Brain microvascular endothelial cell (primary cell): ENCODE data around the gene PRKG1.
"Not testable (repeated sequence)": the region's sequence is repeated elsewhere in the genome, so short reads cannot be mapped to it uniquely, and the experiment has no call there.

ENCODE experiments used
- DNase-seq: peaks from one replicate; pipeline ENCODE4 v3.0.0-alpha.2; 2020
- H3K27ac ChIP-seq: fragments of 250-450 bp; sonication (Bioruptor Pico); 2 replicates; pipeline ENCODE4 v1.5.1; 2020; ENCODE audit warnings: mild to moderate bottlenecking, moderate library complexity
- H3K27me3 ChIP-seq: fragments of 250-450 bp; sonication (Bioruptor Pico); replicated peaks from 2 replicates; pipeline ENCODE4 v1.5.1; 2020; ENCODE audit warnings: mild to moderate bottlenecking
- H3K36me3 ChIP-seq: fragments of 250-450 bp; sonication (Bioruptor Pico); replicated peaks from 2 replicates; pipeline ENCODE4 v1.5.1; 2020; ENCODE audit warnings: mild to moderate bottlenecking
- H3K4me3 ChIP-seq: 2 replicates; pipeline ENCODE4 v1.5.1; 2011; ENCODE audit warnings: low read depth, mild to moderate bottlenecking, control low read depth, low read length, moderate library complexity
- CTCF ChIP-seq: IDR thresholded peaks from 2 replicates; pipeline ENCODE4 v1.5.1; 2011; ENCODE audit warnings: low read depth, mild to moderate bottlenecking, moderate library complexity, low read length, control low read depth, inconsistent platforms; ENCODE audit errors: missing control alignments
- in situ Hi-C: cut with HindIII; loops from 2 replicates; pipeline ENCODE4 v1.10.0; 2017; ENCODE audit warnings: low sequenced_read_pairs, low pct_ligation_motif_present

The PRKG1 gene

GRCh38 chr10:51687296-51687695 lies 613.0 kb downstream of the PRKG1 start:
- no peak for TF ChIP-seq CTCF
- Histone ChIP-seq H3K27me3 (no peaks in the 10 kb centered on the region), H3K27ac (no peak overlapping the region), H3K4me3 (no peak overlapping the region), H3K36me3 (no peaks in the 10 kb centered on the region)
- in situ Hi-C loops = no loop called here
- no peak for DNase-seq

GRCh38 chr10:51688826-51689225 lies 614.5 kb downstream of the PRKG1 start:
- H3K36me3 ChIP-seq, H3K4me3 ChIP-seq, DNase-seq, H3K27ac ChIP-seq, H3K27me3 ChIP-seq, in situ Hi-C loops: not testable (repeated sequence)

- no peak overlapping the region for H3K27ac ChIP-seq
Measured at GRCh38 chr10:51689536-51689935, 615.2 kb downstream of the PRKG1 start.

GRCh38 chr10:51691135-51691534 lies 616.8 kb downstream of the PRKG1 start:
- TF ChIP-seq CTCF = no peak
- in situ Hi-C loops = no loop called here
- H3K27ac ChIP-seq = no peak overlapping the region

More at GRCh38 chr10:51689536-51689935, 615.2 kb downstream of the PRKG1 start:
- in situ Hi-C loops = no loop called here
- Histone ChIP-seq H3K36me3 (no peaks in the 10 kb centered on the region), H3K4me3 (no peak overlapping the region), H3K27me3 (no peaks in the 10 kb centered on the region)
- no peak for DNase-seq
- no peak for TF ChIP-seq CTCF

GRCh38 chr10:51694086-51694768 lies 619.9 kb downstream of the PRKG1 start:
- no peak for DNase-seq
- TF ChIP-seq CTCF = no peak

More at GRCh38 chr10:51691135-51691534, 616.8 kb downstream of the PRKG1 start:
- no peak for DNase-seq
- no peaks in the 10 kb centered on the region for H3K27me3 ChIP-seq
- H3K4me3 ChIP-seq = no peak overlapping the region
- H3K36me3 ChIP-seq = no peaks in the 10 kb centered on the region

GRCh38 chr10:51696251-51696650 lies 622.0 kb downstream of the PRKG1 start:
- no peak for TF ChIP-seq CTCF
- H3K36me3 ChIP-seq = no peaks in the 10 kb centered on the region
- no peaks in the 10 kb centered on the region for H3K27me3 ChIP-seq
- H3K4me3 ChIP-seq = no peak overlapping the region
- H3K27ac ChIP-seq = no peak overlapping the region
- no peak for DNase-seq
- in situ Hi-C loops = no loop called here

More at GRCh38 chr10:51694086-51694768, 619.9 kb downstream of the PRKG1 start:
- Histone ChIP-seq H3K4me3 (no peak overlapping the region), H3K27me3 (no peaks in the 10 kb centered on the region), H3K36me3 (no peaks in the 10 kb centered on the region), H3K27ac (no peak overlapping the region)
- in situ Hi-C loops = no loop called here
